OCI-LY1 (cell line): ENCODE measurements around the gene JAK1.

Source experiments
- H2AFZ ChIP-seq: fragments of 200-600 bp; sonication (generic), shearing (Covaris generic); 2 replicates; pipeline ENCODE4 v1.6.0; 2014; ENCODE audit warnings: antibody characterized with exemption, mild to moderate bottlenecking, low read length
- H3F3A ChIP-seq: fragments of 200-600 bp; sonication (generic), shearing (Covaris generic); 2 replicates; pipeline ENCODE4 v1.6.0; 2014; ENCODE audit warnings: mild to moderate bottlenecking, antibody characterized with exemption, low read length, moderate library complexity; ENCODE audit not compliant: insufficient read depth
- H3K27ac ChIP-seq: fragments of 200-600 bp; sonication (generic); 2 replicates; pipeline ENCODE4 v1.5.1; 2014; ENCODE audit warnings: low read length, mixed run types, mild to moderate bottlenecking, low read depth; ENCODE audit not compliant: poor library complexity, severe bottlenecking
- H3K27me3 ChIP-seq: fragments of 200-600 bp; sonication (generic); 2 replicates; pipeline ENCODE4 v1.6.0; 2014; ENCODE audit warnings: antibody characterized with exemption, mild to moderate bottlenecking, low read length, moderate library complexity; ENCODE audit not compliant: insufficient read depth
- H3K36me3 ChIP-seq: fragments of 200-600 bp; sonication (generic); 2 replicates; pipeline ENCODE4 v1.6.1; 2014; ENCODE audit warnings: mild to moderate bottlenecking, antibody characterized with exemption, low read length, moderate library complexity, mixed read lengths; ENCODE audit not compliant: insufficient read depth
- H3K4me1 ChIP-seq: fragments of 200-600 bp; sonication (generic); 2 replicates; pipeline ENCODE4 v1.5.1; 2014; ENCODE audit warnings: mild to moderate bottlenecking, low read length, moderate library complexity; ENCODE audit not compliant: insufficient read depth, severe bottlenecking
- H3K4me2 ChIP-seq: fragments of 200-600 bp; sonication (generic), shearing (Covaris generic); 2 replicates; pipeline ENCODE4 v1.6.1; 2014; ENCODE audit warnings: low read length
- H3K4me3 ChIP-seq: fragments of 200-600 bp; sonication (generic); 2 replicates; pipeline ENCODE4 v1.5.1; 2014; ENCODE audit warnings: low read length, low read depth, mild to moderate bottlenecking, mixed read lengths; ENCODE audit not compliant: poor library complexity, severe bottlenecking
- H3K79me2 ChIP-seq: fragments of 200-600 bp; shearing (Covaris generic); 2 replicates; pipeline ENCODE4 v1.6.1; 2016; ENCODE audit warnings: mixed run types, low read length, mixed read lengths; ENCODE audit not compliant: insufficient read depth
- H3K9ac ChIP-seq: fragments of 200-600 bp; sonication (generic), shearing (Covaris generic); 2 replicates; pipeline ENCODE4 v1.6.1; 2014; ENCODE audit warnings: mild to moderate bottlenecking, low read length, mixed read lengths
- H3K9me2 ChIP-seq: fragments of 200-600 bp; sonication (generic), shearing (Covaris generic); 2 replicates; pipeline ENCODE4 v1.6.1; 2014; ENCODE audit warnings: low read depth, mild to moderate bottlenecking, low read length, mixed read lengths
- H3K9me3 ChIP-seq: fragments of 200-600 bp; shearing (Covaris generic); 2 replicates; pipeline ENCODE4 v1.6.1; 2014; ENCODE audit warnings: low read length, mixed read lengths
- H4K20me1 ChIP-seq: fragments of 200-600 bp; sonication (generic), shearing (Covaris generic); 2 replicates; pipeline ENCODE4 v1.6.0; 2016; ENCODE audit warnings: mild to moderate bottlenecking, low read length; ENCODE audit not compliant: insufficient read depth
- CTCF ChIP-seq: fragments of 200-600 bp; sonication (generic), shearing (Covaris generic); IDR thresholded peaks from 2 replicates; pipeline ENCODE4 v1.5.1; 2017; ENCODE audit warnings: mild to moderate bottlenecking, antibody characterized with exemption, low read length, moderate library complexity, mixed read lengths
- EZH2 ChIP-seq: fragments of 200-600 bp; sonication (generic), shearing (Covaris generic); IDR thresholded peaks from 2 replicates; pipeline ENCODE4 v1.8.0; 2017; ENCODE audit warnings: borderline replicate concordance, mixed run types, mild to moderate bottlenecking, antibody characterized with exemption, low read length, moderate library complexity, mixed read lengths

JAK1 gene

GRCh38 chr1:64844609-64845008, 121.7 kb downstream of the JAK1 start:
- Histone ChIP-seq H3K9me2 (no peaks in the 10 kb centered on the region), H3K9me3 (no peaks in the 10 kb centered on the region), H3F3A (no peaks in the 10 kb centered on the region), H4K20me1 (no peaks in the 10 kb centered on the region), H2AFZ (no peak overlapping the region), H3K36me3 (peaks cover 6% of the 10 kb centered on the region; the same call in 1 of the 2 replicates), H3K27ac (no peak overlapping the region), H3K4me2 (no peak overlapping the region), H3K4me3 (no peak overlapping the region), H3K27me3 (no peaks in the 10 kb centered on the region), H3K9ac (no peak overlapping the region), H3K79me2 (no peaks in the 10 kb centered on the region), H3K4me1 (no peaks in the 10 kb centered on the region)
- TF ChIP-seq EZH2 (no peak), CTCF (no peak)

- TF ChIP-seq EZH2 (no peak), CTCF (no peak)
- peaks cover 6% of the 10 kb centered on the region; the same call in 1 of the 2 replicates for H3K36me3 ChIP-seq
These were observed 122.2 kb downstream of the JAK1 start for GRCh38 chr1:64844175-64844574.

GRCh38 chr1:64843675-64844074, 122.7 kb downstream of the JAK1 start:
- no peak overlapping the region for H2AFZ ChIP-seq
- no peaks in the 10 kb centered on the region for H3K27me3 ChIP-seq
- H3K9me3 ChIP-seq, result no peaks in the 10 kb centered on the region
- peaks cover 6% of the 10 kb centered on the region; the same call in 1 of the 2 replicates for H3K36me3 ChIP-seq
- no peaks in the 10 kb centered on the region for H3K79me2 ChIP-seq
- no peaks in the 10 kb centered on the region for H3K4me1 ChIP-seq
- no peaks in the 10 kb centered on the region for H4K20me1 ChIP-seq
- no peaks in the 10 kb centered on the region for H3F3A ChIP-seq
- H3K4me2 ChIP-seq, result no peak overlapping the region
- H3K9me2 ChIP-seq, result no peaks in the 10 kb centered on the region
- H3K9ac ChIP-seq, result no peak overlapping the region
- H3K4me3 ChIP-seq, result no peak overlapping the region
- H3K27ac ChIP-seq, result no peak overlapping the region
- TF ChIP-seq EZH2 (no peak), CTCF (no peak)

More at GRCh38 chr1:64844175-64844574, 122.2 kb downstream of the JAK1 start:
- Histone ChIP-seq H3K27ac (no peak overlapping the region), H3K27me3 (no peaks in the 10 kb centered on the region), H3K4me3 (no peak overlapping the region), H3K9me2 (no peaks in the 10 kb centered on the region), H3K4me1 (no peaks in the 10 kb centered on the region), H2AFZ (no peak overlapping the region), H4K20me1 (no peaks in the 10 kb centered on the region), H3K79me2 (no peaks in the 10 kb centered on the region), H3K9me3 (no peaks in the 10 kb centered on the region), H3F3A (no peaks in the 10 kb centered on the region), H3K9ac (no peak overlapping the region), H3K4me2 (no peak overlapping the region)
